Measurements from ENCODE around the gene PPP2R5B.

The PPP2R5B gene

DNA sequence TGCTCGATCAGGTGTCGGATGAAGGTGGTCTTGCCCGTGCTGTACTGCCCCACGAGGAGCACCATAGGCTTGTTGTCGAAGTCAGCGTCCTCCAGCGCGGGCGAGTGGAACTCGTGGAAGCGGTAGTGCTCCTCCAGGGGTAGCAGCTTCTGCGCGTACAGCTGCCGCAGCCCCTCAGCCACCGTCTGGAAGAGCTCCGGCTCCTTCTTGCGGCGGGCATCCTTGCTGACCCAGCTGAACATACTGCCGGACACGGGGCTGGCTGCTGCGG is 46.3 kb upstream of the PPP2R5B start:
- TF ChIP-seq, protein P1, sequence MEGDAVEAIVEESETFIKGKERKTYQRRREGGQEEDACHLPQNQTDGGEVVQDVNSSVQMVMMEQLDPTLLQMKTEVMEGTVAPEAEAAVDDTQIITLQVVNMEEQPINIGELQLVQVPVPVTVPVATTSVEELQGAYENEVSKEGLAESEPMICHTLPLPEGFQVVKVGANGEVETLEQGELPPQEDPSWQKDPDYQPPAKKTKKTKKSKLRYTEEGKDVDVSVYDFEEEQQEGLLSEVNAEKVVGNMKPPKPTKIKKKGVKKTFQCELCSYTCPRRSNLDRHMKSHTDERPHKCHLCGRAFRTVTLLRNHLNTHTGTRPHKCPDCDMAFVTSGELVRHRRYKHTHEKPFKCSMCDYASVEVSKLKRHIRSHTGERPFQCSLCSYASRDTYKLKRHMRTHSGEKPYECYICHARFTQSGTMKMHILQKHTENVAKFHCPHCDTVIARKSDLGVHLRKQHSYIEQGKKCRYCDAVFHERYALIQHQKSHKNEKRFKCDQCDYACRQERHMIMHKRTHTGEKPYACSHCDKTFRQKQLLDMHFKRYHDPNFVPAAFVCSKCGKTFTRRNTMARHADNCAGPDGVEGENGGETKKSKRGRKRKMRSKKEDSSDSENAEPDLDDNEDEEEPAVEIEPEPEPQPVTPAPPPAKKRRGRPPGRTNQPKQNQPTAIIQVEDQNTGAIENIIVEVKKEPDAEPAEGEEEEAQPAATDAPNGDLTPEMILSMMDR (IDR thresholded peaks at IDR 0.05; ENCODE audit: low read depth, low read length) = no peak
- in situ Hi-C loops (cut with HindIII; ENCODE audit: low sequenced_read_pairs) = no loop called here
- DNase-seq (ENCODE audit: low read depth, low spot score) = no peak
- H3K4me3 ChIP-seq (ENCODE audit: low read depth, low read length) = peak overlapping the region; percentile 98

DNA sequence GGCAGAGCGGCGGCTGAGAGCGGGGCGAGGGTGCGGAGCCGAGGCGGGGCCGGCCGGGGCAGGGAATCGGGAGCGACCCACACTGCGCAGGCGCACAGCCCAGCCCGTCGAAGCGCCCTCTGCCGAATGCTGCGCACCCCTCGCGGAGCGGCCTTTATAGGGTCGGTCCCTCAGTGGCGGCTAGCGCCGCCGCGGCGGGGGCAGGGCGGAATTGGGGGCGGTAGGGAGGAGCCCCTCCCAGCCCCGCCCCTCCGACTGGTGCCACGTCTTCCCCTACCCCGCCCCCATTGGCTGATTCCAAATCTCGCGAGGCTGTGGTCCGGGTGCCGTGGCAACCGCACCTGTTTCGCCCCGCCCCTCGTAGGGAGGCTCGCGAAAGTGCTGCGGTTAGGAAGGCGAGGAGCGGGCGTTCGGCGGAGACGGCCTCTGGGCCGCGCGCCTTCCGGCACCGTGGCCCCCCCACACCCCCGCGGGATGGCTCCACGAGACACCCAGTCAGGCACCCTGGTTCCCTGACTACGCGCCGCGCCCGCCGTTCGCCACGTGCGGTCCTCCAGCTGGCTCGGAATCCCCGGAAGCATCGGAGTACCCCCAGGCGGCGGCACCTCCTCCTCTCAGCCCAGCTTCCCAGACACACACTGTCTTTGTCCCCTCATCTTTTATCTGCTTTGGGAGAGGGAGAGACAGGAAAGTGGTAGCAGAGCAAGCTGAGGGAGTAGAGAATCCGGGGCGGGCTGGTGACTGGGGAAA is 45.8 kb upstream of the PPP2R5B start, which contains the start of gene EHD1:
EHD1 (minus strand) TSS at position 128 of the 750 bp plus-strand sequence. CDS start 157 bp downstream, outside the sequence.
- TF ChIP-seq, protein P1 (IDR thresholded peaks at IDR 0.05; ENCODE audit: low read depth, low read length) = peak; percentile 59
- DNase-seq (ENCODE audit: low read depth, low spot score) = peak; percentile 97
- in situ Hi-C loops (cut with HindIII; ENCODE audit: low sequenced_read_pairs) = no loop called here
- H3K4me3 ChIP-seq (ENCODE audit: low read depth, low read length) = peak within 1 kb of the TSS; percentile 98

DNA sequence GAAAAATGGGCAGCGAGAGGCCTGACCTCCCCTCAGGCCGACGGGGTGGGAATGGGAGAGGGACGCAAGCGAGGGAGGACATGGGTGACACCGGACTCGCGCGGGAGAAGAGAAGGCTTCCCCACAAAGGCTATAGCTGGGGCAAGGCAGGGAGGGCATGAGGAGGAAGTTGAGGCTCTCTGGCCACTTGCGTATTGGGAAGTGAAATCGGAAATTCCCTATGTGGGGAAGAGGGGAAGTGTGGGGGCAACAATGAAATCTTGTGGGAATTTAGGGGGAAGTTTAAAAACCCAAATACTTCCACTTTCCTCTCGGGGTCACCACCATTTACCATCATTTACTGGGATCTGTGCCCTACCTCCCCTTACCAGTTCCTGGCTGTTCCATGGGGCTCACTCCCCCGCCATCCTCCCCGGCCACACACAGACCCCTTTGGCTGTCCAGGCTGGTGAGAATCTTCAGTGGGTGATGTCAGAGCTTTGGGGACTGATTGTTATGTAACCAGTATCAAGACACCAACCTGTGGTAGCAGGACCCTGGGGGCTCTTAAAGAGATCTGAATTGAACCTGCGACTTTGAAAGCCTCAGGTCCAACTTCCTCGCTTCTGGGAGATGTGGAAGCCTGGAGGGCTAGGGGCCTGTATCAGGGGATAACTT is 45.1 kb upstream of the PPP2R5B start:
- DNase-seq (ENCODE audit: low read depth, low spot score) = no peak
- H3K4me3 ChIP-seq (ENCODE audit: low read depth, low read length) = peak overlapping the region; percentile 66
- TF ChIP-seq, protein P1 (IDR thresholded peaks at IDR 0.05; ENCODE audit: low read depth, low read length) = no peak
- in situ Hi-C loops (cut with HindIII; ENCODE audit: low sequenced_read_pairs) = no loop called here

DNA sequence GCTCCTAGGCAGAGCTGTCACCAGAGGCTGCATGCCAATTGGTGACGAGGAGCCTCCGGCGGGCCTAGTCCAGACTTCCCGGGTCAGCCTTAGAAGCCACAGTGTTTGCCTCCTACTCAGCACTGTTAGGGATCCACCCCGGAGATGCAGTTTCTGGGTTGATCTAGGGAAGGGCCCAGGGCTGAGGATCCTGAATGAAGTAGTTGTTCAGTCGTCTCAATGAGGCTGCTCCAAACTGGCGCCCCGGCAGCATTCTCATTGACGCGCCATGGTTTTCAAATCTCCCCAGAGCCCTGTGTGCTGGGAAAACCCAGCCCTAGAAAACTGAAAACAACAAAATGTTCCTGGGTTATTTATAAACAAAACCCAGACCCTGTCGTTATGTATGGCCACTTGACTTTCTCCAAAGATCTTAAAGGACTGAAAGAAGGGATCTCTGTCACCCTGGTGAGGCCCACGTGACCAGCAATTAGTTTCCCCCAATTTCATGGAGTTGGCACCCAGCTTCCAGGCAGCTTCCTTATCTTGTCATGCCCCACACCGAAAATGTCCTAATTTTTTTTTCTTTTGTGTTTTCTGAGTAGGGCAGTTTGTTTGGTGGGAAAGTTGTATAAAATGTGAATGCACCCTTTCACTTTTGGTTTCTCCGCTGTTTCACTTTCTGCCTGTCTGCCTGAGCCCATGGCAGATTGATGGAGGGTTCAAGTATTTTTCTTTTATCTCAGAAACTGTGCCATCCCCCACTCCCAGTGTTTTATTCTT is 44.1 kb upstream of the PPP2R5B start:
- in situ Hi-C loops (cut with HindIII; ENCODE audit: low sequenced_read_pairs) = no loop called here
- H3K4me3 ChIP-seq (ENCODE audit: low read depth, low read length) = no peak overlapping the region
- DNase-seq (ENCODE audit: low read depth, low spot score) = no peak
- TF ChIP-seq, protein P1 (IDR thresholded peaks at IDR 0.05; ENCODE audit: low read depth, low read length) = no peak

DNA sequence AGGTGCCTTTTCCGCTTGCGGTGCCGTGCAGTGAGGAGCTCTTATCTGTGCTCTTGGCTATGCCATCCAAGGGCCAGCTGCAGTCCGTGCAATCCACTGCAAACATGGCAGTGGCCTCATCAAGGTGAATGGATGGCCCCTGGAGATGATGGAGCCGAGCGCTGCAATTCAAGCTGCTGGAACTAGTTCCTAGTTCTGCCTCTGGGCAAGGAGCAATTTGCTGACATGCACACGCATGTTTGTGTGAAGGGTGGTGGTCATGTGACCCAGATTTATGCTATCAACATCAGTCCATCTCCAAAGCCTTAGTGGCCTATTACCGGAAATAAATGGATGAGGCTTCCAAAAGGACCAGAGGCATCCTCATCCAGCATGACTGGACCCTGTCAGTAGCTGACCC is 43.0 kb upstream of the PPP2R5B start:
- no peak for DNase-seq (ENCODE audit: low read depth, low spot score)
- in situ Hi-C loops (cut with HindIII; ENCODE audit: low sequenced_read_pairs) = no loop called here
- no peak overlapping the region for H3K4me3 ChIP-seq (ENCODE audit: low read depth, low read length)
- TF ChIP-seq, protein P1 (IDR thresholded peaks at IDR 0.05; ENCODE audit: low read depth, low read length) = no peak

DNA sequence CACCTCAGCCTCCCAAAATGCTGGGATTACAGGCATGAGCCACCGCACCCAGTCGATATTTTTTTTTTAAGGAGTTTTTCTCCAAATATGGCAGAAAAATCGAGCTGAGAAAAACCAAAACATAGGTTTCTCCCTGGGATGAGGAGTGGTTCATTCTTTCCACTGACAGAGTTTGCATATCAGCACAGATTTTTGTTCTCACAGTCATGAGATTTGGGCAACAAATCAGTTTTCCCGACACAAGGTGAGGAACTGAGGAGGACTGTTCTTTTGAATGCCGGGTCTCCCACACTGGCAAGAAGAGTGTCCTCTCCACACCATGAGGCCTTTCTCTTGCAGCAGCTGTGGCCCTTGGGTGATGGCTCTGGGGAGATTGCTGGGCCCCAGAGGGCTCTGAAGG is 42.2 kb upstream of the PPP2R5B start:
- in situ Hi-C loops (cut with HindIII; ENCODE audit: low sequenced_read_pairs) = no loop called here
- TF ChIP-seq, protein P1 (IDR thresholded peaks at IDR 0.05; ENCODE audit: low read depth, low read length) = no peak
- no peak for DNase-seq (ENCODE audit: low read depth, low spot score)
- no peak overlapping the region for H3K4me3 ChIP-seq (ENCODE audit: low read depth, low read length)

All from astrocyte of the spinal cord (primary cell).